Bone marrow (tissue), 2 donors: ENCODE results near the gene ZFYVE28.

ENCODE experiments used
- DNase-seq, 2 donors: peaks; one replicate each; lab custom pipeline; 2025; lab: John Stamatoyannopoulos, UW

Gene ZFYVE28

DNA sequence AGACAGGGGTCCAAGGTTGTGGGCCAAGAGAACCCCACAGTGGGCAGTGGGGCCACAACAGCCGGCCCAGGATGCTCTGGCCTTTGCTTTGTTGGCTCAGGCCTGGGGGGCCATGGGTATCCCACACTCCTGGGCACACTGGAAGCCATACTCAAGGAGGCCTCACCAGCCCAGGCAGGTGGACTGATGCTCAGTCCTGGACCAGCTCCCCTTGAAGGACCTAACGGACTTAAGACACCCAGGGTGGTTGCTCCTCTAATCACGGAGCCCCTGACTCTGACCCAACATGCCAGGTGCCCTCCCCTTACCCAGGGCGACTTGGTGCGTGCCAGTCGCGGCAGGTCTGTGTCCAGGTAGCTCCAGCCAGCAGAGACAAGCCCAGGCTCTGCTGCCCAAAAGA, 50.8 kb downstream of the ZFYVE28 start:
- DNase-seq = no peak

DNA sequence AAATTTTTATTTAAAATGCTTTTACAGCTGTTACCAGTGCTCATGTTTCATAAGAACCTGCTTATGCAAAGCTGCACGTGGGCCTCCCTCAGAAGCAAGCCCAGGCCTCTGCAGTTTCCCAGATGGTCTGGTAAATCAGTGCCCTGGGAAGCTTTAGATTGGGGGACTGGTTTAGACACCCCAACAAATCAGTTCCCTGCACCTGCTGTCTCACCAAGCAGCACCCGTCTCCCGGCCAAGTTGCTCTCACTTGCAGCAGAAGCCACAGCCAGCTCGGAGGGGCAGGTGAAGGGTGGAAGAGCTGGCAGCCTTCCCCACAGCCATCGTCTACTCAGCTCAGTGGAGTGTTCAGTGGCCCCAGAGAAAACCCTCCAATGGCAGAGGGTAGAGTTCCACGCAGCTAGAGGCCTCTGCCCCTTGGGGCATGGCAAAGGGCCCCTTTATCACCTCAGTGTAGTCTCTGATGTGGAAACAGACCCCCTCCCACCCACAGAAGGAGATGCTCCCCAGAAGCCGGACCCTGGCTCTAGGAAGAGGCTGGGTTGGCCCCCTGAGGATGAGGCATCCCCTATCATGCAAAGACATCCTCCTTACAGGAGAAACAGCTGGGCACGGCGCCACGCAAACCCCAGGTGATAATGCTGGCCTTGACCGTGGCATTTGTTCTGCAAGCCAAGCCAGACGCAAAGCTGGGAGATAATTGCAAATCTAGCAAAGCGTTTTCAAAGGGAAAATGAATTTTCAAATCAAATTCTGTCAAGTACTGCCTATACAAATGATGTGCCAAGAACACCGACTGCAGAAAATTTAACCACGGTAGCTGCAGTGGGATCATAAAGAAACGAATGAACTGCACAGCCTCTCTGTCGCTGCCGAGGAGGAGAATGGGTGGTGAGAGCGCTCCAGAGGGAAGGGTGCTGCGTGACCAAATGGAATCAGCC, 51.9 kb downstream of the ZFYVE28 start:
- DNase-seq = no peak

DNA sequence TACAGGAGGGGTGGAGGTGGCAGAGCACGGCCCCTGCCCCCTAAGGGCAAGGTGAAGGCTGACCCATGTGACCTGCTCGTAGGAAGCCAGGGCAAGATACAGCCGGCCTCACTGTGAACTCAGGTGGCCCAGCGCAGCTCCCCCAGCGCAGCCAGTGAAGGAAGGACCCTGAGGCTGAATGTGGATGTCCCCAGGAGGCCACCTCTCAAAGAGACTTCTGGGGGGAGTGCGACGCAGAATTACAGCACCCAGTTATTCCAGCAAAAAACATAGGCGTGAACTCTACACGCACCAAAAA, 52.6 kb downstream of the ZFYVE28 start:
- no peak for DNase-seq

DNA sequence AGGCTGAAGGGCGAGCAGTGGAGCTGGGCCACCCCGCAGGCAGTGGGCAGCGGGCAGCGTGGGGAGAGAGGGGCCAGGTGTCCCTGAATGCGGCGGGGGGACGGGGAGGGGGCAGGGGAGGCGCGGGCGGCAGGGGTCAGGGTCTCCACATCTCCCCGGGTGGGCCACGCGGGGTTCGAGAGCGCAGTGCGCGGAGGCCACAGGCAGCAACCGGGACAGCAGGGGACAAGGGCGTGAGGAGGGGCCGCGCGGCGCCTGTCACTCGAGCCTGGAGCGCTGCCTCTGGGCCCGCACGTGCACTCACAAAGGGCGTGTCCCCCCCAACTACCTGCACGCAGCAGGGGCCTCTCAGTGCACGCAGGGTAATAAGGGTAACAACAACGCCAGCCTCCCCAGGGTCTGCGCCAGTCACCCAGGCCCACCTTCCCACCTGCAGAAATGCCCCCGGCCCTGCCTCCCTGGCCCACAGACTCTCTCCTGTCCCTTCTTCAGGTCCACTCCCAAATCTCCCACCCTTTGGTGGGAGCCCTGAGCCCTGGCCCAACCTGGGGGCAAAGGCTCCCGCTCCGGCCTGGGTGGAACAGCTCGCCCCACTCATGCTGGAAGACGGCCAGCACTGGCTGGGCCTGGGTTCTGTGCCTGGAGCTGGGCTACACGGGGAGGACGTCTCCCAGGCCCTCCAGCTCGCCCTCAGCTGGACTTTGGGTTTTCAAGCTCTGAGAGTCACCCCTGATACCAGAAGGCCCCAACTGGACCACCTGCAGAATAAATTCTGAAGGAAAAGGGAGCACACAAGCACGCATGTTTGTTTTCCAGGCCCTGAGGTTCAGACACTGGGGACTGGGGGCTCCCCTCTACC, 53.2 kb downstream of the ZFYVE28 start:
- DNase-seq = no peak

DNA sequence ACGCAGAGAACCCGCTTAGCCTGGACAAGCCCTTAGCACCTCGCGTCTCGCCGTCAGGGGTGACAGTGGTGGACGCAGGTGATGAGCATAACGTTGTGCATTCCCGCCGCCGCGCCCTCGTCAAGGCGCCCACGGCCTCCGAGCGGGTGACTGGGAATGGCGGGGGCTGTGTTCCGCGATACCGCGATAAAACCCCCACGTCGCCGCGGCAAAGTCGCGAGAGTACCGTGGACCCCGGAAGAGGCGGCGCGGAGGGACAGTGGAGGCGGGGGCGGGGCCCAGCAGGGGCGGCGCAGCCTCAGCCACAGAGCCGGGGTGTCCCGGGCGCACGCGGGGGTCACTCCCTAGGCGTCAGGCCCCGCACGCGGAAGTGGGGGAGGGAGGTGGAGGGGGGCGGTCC, 53.8 kb downstream of the ZFYVE28 start:
- DNase-seq = no peak

DNA sequence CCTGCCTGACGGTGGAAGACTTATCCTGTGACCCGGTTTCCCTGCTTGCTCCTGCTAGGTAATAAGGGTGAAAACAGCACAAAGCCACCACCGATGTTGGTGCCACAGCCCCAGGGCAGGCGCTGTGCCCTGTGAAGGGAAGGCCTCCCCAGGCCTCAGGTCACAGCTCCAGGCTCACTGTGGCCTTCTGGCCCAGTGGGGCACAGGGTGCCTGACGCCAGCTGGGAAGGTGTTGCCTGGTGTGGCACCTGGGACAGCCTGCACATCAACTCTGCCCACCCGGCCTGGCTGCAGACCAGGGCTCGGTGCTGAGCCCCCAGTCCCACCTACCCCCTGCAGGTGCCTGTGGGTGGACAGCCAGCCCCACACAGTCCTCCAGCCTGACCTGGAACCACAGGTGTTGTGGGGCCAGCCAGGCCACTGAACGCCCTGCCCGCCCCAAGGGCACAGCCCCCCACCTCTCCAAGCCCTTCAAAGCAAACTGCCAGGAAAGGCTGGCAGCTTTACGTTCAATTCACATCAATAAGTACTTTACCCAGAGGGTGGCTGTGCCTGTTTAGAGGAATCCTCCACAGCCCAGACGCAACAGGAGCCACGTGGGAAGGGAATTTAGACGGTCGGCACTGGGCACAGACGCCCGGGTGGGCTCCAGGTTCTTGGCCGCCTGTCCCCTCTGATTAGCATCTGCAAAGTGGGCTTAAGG, 54.3 kb downstream of the ZFYVE28 start:
- no peak for DNase-seq

DNA sequence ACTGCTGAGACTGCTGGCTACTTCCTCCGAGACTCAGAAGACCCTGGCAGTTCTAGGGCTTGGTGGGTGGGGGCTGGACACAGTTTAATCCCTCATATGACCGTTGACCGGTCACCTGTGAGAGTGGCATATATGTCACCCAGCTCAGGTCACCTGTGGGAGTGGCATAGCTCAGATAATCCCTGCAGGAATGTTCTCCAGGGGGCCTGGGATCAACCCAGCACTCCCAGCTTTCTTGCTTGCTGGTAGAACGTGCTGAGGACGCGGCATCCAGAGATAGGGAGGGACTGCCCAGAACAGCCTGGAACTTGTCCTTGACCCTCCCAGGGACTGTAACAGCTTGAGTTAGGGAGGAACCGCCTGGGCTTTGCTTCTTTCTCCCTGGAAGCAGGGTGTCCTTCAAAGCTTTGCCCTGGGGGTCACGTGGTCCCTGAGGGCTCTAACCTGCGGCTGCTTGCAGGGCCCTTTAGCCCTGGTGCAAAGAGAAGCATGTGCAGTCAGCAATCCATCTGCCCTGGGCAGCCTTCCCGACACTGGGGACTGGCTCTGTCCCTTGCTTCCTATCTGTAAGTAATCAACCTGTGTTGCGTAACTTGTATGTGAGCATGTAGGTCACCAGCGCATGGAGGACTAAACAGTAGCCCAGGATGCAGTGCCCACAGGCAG, 55.3 kb downstream of the ZFYVE28 start:
- no peak for DNase-seq

DNA sequence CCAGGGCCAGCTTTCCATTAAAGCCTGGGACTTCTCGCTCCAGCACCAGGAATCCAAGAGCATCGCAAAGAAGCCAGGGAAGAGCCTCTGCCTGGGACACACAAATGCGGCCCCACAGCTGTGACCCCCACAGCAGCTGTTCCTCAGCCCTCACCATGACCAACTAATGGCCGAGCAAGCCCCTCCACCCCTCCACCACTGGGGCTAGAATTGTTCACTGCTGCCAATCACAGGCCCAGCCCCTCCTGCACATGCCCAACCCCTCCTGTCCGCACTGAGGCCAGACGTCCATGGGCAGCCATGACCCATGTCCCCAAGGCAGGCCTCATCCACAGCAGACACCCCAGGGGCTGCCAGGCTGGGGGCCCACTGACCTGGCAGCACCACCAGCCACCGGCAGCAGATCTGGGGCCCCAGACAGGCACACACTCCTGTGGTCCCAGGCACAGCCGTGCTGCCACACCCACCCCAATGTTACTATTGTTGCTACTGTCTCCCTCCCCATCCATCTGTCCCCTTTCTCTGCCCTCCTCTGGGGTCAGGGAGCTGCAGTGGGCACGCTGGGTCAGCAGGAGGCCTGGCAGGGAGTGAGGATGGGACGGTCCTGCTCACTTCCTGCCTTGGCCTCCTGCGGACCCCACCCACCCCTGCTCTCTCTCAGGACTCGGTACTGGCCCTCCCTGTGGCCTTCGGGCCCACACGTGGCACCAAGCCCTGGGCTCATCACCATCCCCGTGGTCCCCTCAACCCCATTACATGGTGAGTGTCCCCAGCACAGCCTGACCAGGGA, 56.0 kb downstream of the ZFYVE28 start:
- no peak for DNase-seq

DNA sequence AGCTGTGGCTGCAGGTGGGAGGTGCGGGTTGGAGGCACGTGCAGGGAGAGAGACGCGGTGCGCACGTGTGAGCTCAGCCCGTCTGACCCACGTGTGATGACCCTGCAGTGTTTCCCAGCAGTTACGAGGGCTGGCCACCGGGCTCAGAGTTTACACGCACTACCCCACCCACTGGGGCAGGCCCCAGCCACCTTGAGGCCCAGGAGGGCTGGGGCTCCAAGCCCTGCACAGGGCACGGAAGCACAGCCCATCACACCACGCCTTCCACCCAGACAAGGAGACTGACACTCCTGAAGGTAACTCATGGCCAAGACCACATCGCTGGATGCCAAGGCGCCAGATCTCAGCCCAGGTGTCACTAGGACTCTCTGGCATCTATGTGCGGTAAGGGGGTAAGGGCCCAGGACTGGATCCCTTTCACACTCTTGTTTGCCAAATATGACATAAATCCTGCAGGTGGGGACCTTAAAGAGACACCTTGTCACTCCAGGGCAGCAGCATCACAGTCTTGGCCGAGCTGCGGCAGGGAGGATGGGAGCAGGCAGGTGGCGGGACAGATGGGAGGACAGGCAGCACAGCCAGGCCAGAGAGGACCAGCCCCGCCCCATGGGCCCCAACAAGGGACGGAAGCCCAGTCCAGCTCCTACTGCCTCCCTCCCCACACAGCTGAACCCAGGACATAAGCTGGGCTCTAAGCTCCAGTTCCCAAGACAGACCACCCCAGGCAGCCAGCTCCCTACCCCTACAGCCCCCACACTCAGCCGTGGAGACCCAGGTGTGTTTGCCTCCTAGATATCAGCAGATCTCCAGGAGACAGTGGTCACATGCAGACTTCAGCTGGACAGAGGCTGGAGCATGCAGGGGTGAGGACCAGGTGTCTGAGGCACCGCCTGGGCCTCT, 56.8 kb downstream of the ZFYVE28 start:
- no peak for DNase-seq

DNA sequence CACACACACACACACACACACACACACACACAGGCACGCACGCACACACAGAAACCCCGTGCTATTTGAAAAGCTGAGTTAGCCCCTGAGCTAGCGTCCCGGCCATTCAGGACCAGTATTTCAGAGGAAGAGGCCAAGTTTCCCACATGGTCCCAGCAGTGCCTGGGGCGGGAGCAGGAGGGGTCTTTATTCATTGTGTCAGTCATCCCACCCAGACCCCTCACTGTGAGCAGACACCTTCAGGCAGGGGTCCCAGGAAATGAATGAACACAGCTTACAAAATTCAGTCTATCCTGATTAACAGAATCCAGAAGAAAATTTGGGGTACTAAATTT, 58.1 kb downstream of the ZFYVE28 start:
- DNase-seq = no peak

DNA sequence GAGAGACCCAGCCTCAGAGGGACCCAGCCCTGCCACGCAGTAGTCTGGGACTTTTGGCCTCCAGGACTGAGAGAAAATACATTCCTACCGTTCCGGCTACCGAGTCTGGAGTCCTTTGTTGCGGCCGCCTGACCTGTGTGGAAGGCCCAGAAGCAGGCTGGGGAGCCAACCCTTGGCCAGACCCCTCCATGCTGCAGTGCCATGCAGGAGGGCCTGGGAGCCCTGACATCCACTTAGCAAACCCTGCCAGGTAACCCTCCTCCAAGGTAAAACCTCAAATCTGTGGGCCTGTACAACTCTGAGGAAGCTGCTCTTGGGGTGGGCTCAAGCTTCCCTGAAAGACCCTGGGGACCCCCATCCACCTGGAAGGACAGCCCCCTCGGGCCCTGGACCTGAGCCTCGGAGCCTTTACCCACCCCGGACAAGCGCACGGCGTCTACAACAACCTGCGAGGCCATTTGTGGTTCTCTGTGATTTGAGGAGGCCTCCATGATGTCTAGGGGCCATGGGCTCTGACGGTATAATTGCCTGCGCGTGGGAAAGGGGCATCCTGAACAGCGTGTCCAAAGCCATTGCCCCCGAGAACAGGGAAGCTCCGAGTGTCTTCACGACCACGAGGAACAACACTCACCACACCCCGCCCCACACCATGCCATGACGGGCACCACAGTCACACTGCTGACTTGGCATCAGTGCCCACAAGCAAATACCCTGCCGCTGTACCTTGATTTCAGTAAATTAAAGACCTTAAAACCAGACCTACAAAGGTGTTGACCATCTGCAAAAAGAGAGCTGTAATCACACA, 58.7 kb downstream of the ZFYVE28 start:
- no peak for DNase-seq

DNA sequence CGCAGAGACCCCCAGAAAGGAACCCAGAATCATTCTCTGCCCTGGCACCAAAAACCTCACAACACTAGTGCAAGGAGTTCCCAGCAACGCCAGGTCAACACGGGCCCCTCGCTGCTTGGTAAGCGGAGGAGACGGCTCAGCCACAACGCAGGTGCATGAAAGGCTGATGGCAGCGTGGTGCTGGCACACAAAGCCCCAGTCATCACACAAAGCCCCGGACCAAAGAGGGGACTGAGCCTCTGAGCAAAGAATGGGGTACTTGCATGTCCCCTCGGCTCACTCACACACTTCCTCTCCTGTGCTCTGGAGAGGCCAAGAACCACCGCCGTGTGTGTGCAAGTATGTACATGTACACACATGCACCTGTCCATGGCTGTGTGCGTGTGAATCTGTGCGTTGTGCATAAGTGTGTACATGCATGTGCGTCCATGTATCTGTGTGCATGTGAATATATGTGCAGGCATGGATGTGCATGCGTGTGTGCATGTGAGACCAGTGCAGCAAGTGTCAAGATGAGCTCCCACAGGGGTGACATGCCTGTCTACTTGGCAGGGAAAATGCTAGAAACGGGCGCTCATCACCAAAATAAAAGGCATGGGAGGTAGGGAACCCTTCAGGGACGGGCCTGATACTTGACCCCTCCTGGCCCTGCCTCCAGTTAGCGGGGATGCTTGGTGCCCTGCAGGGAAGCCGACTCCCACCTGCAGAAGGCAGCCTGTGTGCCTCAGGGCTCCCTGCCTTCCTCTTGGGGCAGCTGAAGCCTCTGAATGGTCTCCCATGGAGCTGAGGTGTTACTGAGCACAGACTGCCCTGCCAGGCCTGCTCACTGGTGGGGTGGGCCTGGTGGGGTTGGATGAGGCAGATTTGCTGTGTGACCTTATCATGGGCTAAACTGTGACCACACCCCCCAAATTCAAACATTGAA, 60.4 kb downstream of the ZFYVE28 start:
- no peak for DNase-seq

DNA sequence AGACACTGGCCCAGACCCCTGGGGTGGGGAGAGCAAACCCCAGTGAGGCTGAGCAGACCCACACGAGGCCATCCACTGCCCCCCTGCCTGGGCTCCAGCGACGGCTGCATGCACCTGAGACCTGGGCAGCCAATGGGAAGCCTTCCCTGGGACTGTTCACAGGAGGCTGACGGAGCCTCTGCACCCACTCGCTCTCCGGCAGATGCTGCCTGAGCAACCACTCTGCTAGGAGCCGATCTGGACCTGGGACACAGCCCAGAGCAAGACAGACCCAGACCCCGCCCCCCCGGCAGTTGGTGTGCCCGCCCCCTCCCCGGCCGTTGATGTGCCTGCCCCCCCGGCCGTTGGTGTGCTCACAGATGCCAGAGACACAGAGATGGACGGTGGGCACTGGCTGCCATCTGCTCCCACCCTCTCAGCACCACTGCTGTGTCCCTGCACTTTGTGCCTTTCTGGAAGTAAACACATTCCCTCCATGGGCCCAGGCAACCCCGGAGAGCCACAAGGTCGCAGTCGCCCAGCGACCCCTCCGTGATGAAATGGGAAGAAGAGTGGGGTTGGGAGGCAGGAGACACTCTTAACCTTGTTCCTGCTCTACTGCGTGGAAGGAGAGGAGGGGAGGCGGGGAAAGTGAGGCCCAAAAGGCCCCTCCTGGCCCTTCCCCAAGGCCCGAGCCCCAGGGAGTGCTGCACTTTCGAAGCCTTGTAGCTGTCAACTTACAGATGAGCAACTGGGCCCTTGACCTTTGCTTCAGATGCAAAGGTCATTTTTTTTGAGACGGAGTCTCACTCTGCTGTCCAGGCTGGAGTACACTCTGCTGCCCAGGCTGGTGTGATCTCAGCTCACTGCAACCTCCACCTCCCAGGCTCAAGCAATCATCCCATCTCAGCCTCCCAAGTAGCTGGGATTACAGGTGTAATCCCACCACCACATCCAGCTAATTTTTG, 62.0 kb downstream of the ZFYVE28 start:
- no peak for DNase-seq

DNA sequence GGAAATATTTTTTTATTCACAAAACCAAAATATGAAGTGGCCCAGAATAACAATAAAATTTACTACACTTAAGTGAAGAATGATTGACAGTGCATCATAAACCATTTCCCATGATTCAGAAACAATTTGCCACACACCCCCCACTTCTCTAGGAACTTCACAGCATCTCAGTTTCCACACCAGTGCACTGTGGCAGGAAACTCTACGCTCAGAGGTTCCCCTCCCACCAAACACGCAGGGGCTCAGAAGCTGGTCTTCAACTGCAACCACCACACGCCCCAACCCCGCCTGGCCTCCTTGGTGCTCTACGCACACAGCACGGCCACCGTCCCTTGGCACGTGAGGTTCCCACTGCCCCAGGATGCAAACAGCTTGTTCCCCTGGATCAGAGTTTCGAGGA, 63.7 kb downstream of the ZFYVE28 start:
- DNase-seq = no peak

DNA sequence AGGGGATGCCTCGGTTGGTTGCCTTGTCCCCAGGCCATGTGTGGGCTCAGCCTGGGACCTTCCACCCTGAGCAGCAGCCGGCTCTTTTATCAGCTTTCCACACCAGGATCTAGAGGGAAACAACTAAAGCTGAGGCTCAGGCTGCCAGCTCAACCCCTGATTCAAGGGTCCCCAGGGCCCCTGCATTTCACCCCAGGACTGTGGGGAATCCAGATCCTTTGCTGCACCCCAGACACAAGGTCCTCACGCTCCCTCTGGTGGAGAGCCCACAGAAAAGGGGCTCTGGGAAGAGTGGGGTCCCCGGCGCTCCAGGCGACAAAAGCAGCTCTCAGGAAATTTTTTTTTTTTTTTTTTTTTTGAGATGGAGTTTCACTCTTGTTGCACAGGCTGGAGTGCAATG, 64.3 kb downstream of the ZFYVE28 start:
- no peak for DNase-seq

DNA sequence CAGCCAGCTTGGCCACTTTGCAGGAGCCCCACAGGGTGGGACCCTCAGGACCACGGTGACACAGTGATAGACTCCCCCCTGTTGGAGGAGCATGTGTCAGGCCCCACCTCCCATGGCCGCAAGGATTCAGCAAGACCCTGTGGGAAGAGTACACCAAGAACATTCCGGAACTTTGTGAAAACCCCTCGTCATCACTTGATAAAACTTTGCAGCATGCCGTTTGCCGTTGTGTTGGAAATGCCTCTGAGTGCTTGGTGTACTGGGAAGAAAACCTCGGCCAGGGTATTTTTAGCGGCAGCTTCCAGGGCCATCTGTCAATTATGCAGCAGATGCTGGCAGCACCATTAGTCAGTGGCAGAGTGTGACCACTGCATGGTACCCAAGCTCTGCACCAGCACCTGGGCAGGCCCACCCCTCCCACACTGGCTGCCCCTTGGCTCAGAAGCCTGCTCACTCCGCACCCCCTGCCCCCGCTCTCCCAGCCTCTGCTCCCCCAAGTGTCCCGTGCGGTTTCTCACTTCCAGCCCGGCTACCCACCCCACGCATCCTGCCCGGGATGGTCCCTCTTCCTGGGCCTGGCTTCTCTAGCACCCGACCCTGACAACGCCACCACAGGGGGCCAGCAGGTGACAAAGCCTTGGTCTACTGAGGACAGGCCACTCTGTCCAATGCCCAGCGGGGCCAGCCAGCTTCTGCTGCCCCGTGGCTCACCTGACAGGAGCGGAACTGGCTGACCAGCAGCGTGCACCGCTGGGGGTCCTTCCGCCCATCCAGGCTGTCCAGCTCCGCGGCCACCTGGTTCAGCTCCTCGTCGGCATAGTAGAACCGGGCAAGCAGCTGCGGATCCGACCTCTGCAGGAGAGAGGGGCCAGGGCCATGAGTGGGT, 65.0 kb downstream of the ZFYVE28 start:
- DNase-seq = no peak
